Body of pancreas (tissue), 4 donors: Measurements from ENCODE around the gene ZBTB1. TPM values are rescaled to one million over a fixed set of nuclear protein-coding genes. Genes with fewer than 3 reads are reported as not detected.

Experiments
- ATAC-seq: fragments of 150-250 bp; one replicate; pipeline ENCODE4 v1.9.1; 2016
- DNase-seq, 4 donors: peaks; one replicate each; pipeline ENCODE4 v3.0.0-alpha.2; 2019
- H3K27ac ChIP-seq, 4 donors: fragments of 200-600 bp; sonication (generic); 1 replicate in 3 of 4; 2 replicates in 1 of 4; pipeline versions ENCODE4 v1.5.1 to v1.6.1; 2016 to 2019; ENCODE audit warnings: mild to moderate bottlenecking in 1 of 4, mixed read lengths in 1 of 4, moderate library complexity in 1 of 4
- H3K27me3 ChIP-seq, 2 donors: fragments of 200-600 bp; sonication (generic); one replicate each; pipeline ENCODE4 v1.6.0; 2016; ENCODE audit warnings: mild to moderate bottlenecking in 1 of 2
- H3K36me3 ChIP-seq, 2 donors: fragments of 200-600 bp; sonication (generic); replicated peaks in 1 of 2; 2 replicates each; pipeline ENCODE4 v1.5.1; 2016; ENCODE audit warnings: low read depth in 2 of 2; ENCODE audit not compliant: insufficient read depth in 1 of 2
- H3K4me1 ChIP-seq: fragments of 200-600 bp; sonication (generic); one replicate; pipeline ENCODE4 v1.6.0; 2016
- H3K4me3 ChIP-seq, 2 donors: fragments of 200-600 bp; sonication (generic); 1 replicate in 1 of 2; 2 replicates in 1 of 2; pipeline ENCODE4 v1.5.1; 2016 to 2019
- H3K9me3 ChIP-seq, 3 donors: fragments of 200-600 bp; sonication (generic); 1 replicate in 2 of 3; 2 replicates in 1 of 3; pipeline ENCODE4 v1.5.1; 2016
- POLR2A ChIP-seq, 3 donors: fragments of 450-650 bp; IDR thresholded peaks; one replicate each; pipeline ENCODE4 v1.6.1; 2016; ENCODE audit warnings: antibody characterized with exemption in 3 of 3, mild to moderate bottlenecking in 2 of 3
- WGBS, 2 donors: methylation state at CpG; one replicate each; pipeline ENCODE4 v1.1.5; 2017; 5-methylcytosine and 5-hydroxymethylcytosine counted together
- intact Hi-C: fragments of 100-400 bp; cut with DNase I; formaldehyde crosslinking; loops from one replicate; pipeline ENCODE4 v1.15.1; 2023
- total RNA-seq, 2 donors: library from RNA; depleted of rRNA; stranded (reverse); fragments of >200 nt; gene quantifications; one replicate each; pipeline ENCODE4 v1.1.0, GENCODE V29; 2016
- TF ChIP-seq, protein P1 (sequence below), 7 experiments: fragments of 450-650 bp in 4 of 7; fragments of 200-600 bp in 3 of 7; sonication (generic) in 3 of 7; IDR thresholded peaks; one replicate each; pipeline ENCODE4 v1.5.1; 2016 to 2019; ENCODE audit warnings: antibody characterized with exemption in 7 of 7

ZBTB1 gene
- total RNA-seq, 2 donors from 2014 or later, result 28.5 to 43.8 TPM

DNA sequence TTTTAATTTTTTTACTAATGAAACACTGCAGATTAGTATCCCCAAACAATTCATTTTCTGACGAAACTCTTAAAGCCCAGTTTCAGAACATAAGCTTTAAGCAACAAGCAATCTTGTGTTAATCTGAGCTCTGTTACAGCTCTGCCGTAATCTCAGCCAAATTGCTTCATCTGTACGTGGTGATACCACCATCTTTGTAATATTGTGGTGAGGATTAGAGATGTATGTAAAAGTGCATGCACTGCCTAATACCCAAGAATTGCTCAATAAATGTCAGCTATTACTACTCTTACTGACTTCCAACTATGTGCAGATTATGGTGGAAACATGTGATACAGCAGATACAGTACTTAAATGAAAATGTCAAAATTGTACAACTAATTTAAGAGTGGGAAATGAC lies 37.5 kb upstream of the ZBTB1 start:
- no peak for ATAC-seq
- H3K27ac ChIP-seq, result no peak overlapping the region
- no peak for TF ChIP-seq POLR2A (IDR thresholded peaks at IDR 0.05)
- TF ChIP-seq, protein P1, sequence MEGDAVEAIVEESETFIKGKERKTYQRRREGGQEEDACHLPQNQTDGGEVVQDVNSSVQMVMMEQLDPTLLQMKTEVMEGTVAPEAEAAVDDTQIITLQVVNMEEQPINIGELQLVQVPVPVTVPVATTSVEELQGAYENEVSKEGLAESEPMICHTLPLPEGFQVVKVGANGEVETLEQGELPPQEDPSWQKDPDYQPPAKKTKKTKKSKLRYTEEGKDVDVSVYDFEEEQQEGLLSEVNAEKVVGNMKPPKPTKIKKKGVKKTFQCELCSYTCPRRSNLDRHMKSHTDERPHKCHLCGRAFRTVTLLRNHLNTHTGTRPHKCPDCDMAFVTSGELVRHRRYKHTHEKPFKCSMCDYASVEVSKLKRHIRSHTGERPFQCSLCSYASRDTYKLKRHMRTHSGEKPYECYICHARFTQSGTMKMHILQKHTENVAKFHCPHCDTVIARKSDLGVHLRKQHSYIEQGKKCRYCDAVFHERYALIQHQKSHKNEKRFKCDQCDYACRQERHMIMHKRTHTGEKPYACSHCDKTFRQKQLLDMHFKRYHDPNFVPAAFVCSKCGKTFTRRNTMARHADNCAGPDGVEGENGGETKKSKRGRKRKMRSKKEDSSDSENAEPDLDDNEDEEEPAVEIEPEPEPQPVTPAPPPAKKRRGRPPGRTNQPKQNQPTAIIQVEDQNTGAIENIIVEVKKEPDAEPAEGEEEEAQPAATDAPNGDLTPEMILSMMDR (IDR thresholded peaks at IDR 0.05), result no peak

DNA sequence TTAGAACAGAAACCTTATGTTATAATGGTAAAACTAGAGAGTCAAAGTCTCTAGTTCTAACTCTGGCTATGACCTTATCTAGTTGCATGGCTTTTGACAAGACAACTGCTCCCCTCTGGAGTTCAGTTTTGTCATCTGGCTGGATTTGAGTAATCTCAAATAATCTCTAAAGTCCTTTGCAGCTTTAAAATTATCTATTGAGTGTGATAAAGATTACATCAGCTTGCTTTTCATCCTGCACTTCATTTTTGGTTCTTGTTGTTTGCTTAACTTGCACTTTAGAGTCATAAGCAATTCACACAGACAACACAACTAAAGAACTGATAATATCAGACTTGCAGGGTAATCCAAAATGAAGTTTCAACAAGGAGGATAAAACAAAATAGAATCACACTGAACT lies 37.0 kb upstream of the ZBTB1 start:
- no peak overlapping the region for H3K4me3 ChIP-seq
- TF ChIP-seq POLR2A (IDR thresholded peaks at IDR 0.05), result no peak
- TF ChIP-seq, protein P1 (IDR thresholded peaks at IDR 0.05), result no peak
- H3K4me1 ChIP-seq, result peaks cover 15% of the 10 kb centered on the region
- intact Hi-C loops, result no loop called here
- ATAC-seq (no peak), DNase-seq (no peak)
- H3K27me3 ChIP-seq, result no peaks in the 10 kb centered on the region
- no peaks in the 10 kb centered on the region for H3K36me3 ChIP-seq
- H3K27ac ChIP-seq, result no peak overlapping the region
- no peaks in the 10 kb centered on the region for H3K9me3 ChIP-seq

More for the DNA sequence above, 37.5 kb upstream of the ZBTB1 start:
- H3K4me3 ChIP-seq, result no peak overlapping the region
- no peaks in the 10 kb centered on the region for H3K27me3 ChIP-seq
- 68 to 69% methylated on average over 3 of the region's 3 CpGs for WGBS, 2 donors
- intact Hi-C loops, result no loop called here
- no peaks in the 10 kb centered on the region for H3K9me3 ChIP-seq
- peaks cover 15% of the 10 kb centered on the region for H3K4me1 ChIP-seq
- no peak for DNase-seq
- no peaks in the 10 kb centered on the region for H3K36me3 ChIP-seq

DNA sequence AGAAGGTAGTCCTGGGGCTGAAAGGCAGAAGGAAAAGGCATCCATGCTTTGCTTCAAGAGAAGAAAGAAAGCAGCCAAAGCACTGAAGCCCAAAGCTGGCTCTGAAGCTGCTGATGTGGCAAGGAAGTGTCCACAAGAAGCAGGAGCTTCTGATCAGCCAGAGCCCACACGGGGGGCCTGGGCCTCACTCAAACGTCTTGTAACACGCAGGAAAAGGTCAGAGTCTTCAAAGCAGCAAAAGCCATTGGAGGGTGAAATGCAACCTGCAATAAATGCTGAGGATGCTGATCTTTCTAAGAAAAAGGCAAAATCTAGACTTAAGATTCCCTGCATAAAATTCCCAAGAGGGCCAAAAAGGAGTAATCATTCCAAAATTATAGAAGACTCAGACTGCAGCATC lies 36.1 kb upstream of the ZBTB1 start:
- 62 to 71% methylated on average over 3 of the region's 3 CpGs for WGBS, 2 donors
- peaks cover 15% of the 10 kb centered on the region for H3K4me1 ChIP-seq
- no peaks in the 10 kb centered on the region for H3K9me3 ChIP-seq
- ATAC-seq (no peak), DNase-seq (no peak)
- TF ChIP-seq, protein P1 (IDR thresholded peaks at IDR 0.05), result no peak
- TF ChIP-seq POLR2A (IDR thresholded peaks at IDR 0.05), result no peak
- no peak overlapping the region for H3K4me3 ChIP-seq
- no peak overlapping the region for H3K27ac ChIP-seq
- H3K27me3 ChIP-seq, result no peaks in the 10 kb centered on the region
- intact Hi-C loops, result no loop called here
- no peaks in the 10 kb centered on the region for H3K36me3 ChIP-seq

DNA sequence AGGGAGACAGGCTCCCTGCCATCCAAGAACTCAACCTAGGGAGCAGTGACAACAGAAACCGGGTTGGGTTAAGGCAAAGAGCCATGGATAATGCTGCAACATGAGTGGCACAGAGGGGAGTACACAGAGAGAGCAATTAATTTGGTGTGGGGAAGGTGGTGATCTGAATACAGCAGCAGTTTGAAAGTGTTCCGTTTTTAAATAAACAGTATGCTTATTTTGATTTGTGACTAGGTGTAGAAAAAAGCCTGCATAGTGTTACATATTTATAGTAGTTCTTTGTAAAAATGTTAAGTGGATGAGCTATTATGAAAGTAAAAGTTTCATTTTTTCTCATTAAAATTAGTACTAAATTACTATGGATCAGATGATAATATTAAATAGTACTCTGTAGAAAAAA lies 30.5 kb upstream of the ZBTB1 start:
- no peaks in the 10 kb centered on the region for H3K27me3 ChIP-seq
- no peak for DNase-seq
- no peaks in the 10 kb centered on the region for H3K4me1 ChIP-seq
- H3K9me3 ChIP-seq, result no peaks in the 10 kb centered on the region
- TF ChIP-seq, protein P1 (IDR thresholded peaks at IDR 0.05), result no peak
- TF ChIP-seq POLR2A (IDR thresholded peaks at IDR 0.05), result no peak
- H3K4me3 ChIP-seq, result no peak overlapping the region
- H3K27ac ChIP-seq, result no peak overlapping the region
- H3K36me3 ChIP-seq, result no peaks in the 10 kb centered on the region
- intact Hi-C loops, result no loop called here
- no peak for ATAC-seq
- WGBS, 2 donors, result 47 to 70% methylated on average over 2 of the region's 2 CpGs

DNA sequence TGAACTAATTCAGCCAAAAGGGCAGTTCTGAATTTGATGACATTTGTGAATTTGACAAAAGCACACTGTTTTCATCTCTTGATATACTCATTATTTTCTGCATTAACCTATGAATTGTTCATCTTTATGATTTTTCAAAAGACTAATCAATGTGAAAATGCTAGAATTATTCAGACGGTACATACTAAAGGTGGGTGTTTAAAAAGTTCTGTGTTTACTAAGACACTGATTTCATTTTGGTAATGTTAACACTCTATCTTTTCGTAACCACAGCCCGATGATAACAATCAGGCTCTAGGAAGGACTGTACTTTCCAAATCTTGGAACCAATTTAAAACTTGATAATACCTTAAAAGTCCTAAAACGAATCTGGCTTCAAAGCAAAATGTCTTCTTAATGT lies 29.9 kb upstream of the ZBTB1 start:
- Histone ChIP-seq H3K4me3 (no peak overlapping the region), H3K4me1 (no peaks in the 10 kb centered on the region), H3K27me3 (no peaks in the 10 kb centered on the region), H3K27ac (no peak overlapping the region), H3K9me3 (no peaks in the 10 kb centered on the region), H3K36me3 (no peaks in the 10 kb centered on the region)
- intact Hi-C loops, result no loop called here
- DNase-seq (no peak), ATAC-seq (no peak)
- TF ChIP-seq, protein P1 (IDR thresholded peaks at IDR 0.05), result no peak
- no peak for TF ChIP-seq POLR2A (IDR thresholded peaks at IDR 0.05)
- 69 to 88% methylated on average over 4 of the region's 4 CpGs for WGBS, 2 donors
